Loucy (cell line): Measurements from ENCODE around the gene NUP58.

ENCODE experiments used
- H2AFZ ChIP-seq: fragments of 200-600 bp; sonication (generic); 2 replicates; pipeline ENCODE4 v1.6.0; 2016; ENCODE audit warnings: antibody characterized with exemption, mild to moderate bottlenecking, low read length, moderate library complexity
- H3F3A ChIP-seq: fragments of 200-600 bp; 2 replicates; pipeline ENCODE4 v1.6.0; 2016; ENCODE audit warnings: antibody characterized with exemption, low read depth, mild to moderate bottlenecking
- H3K27me3 ChIP-seq: fragments of 200-600 bp; sonication (generic); 2 replicates; pipeline ENCODE4 v1.6.1; 2014; ENCODE audit warnings: low read length, mild to moderate bottlenecking; ENCODE audit not compliant: insufficient read depth, poor library complexity, severe bottlenecking
- H3K36me3 ChIP-seq: fragments of 200-600 bp; sonication (generic); 2 replicates; pipeline ENCODE4 v1.6.1; 2016; ENCODE audit warnings: low read length; ENCODE audit not compliant: insufficient read depth
- H3K4me1 ChIP-seq: fragments of 200-600 bp; sonication (generic); 2 replicates; pipeline ENCODE4 v1.5.1; 2014; ENCODE audit warnings: low read length, mild to moderate bottlenecking; ENCODE audit not compliant: insufficient read depth, poor library complexity, severe bottlenecking
- H3K4me2 ChIP-seq: fragments of 200-600 bp; sonication (generic); 2 replicates; pipeline ENCODE4 v1.6.0; 2014; ENCODE audit warnings: antibody characterized with exemption, low read length, low read depth, mild to moderate bottlenecking; ENCODE audit not compliant: poor library complexity, severe bottlenecking
- H3K4me3 ChIP-seq: fragments of 200-600 bp; sonication (generic); 2 replicates; pipeline ENCODE4 v1.5.1; 2014; ENCODE audit warnings: low read length, mild to moderate bottlenecking, mixed read lengths; ENCODE audit not compliant: poor library complexity, severe bottlenecking
- H3K79me2 ChIP-seq: fragments of 200-600 bp; sonication (generic); 2 replicates; pipeline ENCODE4 v1.6.1; 2014; ENCODE audit warnings: low read length; ENCODE audit not compliant: insufficient read depth
- H3K9ac ChIP-seq: fragments of 200-600 bp; sonication (generic); 2 replicates; pipeline ENCODE4 v1.6.0; 2014; ENCODE audit warnings: mild to moderate bottlenecking, low read depth, low read length, moderate library complexity; ENCODE audit not compliant: poor library complexity, severe bottlenecking
- H3K9me2 ChIP-seq: fragments of 200-600 bp; sonication (generic); replicated peaks from 2 replicates; pipeline ENCODE4 v1.6.1; 2016; ENCODE audit warnings: low read depth, low read length, mixed read lengths
- H3K9me3 ChIP-seq: fragments of 200-600 bp; sonication (generic); 2 replicates; pipeline ENCODE4 v1.6.1; 2014; ENCODE audit warnings: mild to moderate bottlenecking, antibody characterized with exemption, low read length, low read depth; ENCODE audit not compliant: insufficient read depth
- H4K20me1 ChIP-seq: fragments of 200-600 bp; sonication (generic); 2 replicates; pipeline ENCODE4 v1.6.0; 2014; ENCODE audit warnings: antibody characterized with exemption, low read length, mild to moderate bottlenecking; ENCODE audit not compliant: insufficient read depth, poor library complexity, severe bottlenecking
- CTCF ChIP-seq: fragments of 200-600 bp; sonication (generic); conservative IDR thresholded peaks from 2 replicates; pipeline ENCODE4 v1.5.1; 2014; ENCODE audit warnings: mild to moderate bottlenecking, antibody characterized with exemption, low read length
- EZH2phosphoT487 ChIP-seq: fragments of 200-600 bp; IDR thresholded peaks from 2 replicates; pipeline ENCODE4 v1.6.1; 2018; ENCODE audit warnings: antibody characterized with exemption, mild to moderate bottlenecking, moderate library complexity, borderline replicate concordance

The NUP58 gene

DNA sequence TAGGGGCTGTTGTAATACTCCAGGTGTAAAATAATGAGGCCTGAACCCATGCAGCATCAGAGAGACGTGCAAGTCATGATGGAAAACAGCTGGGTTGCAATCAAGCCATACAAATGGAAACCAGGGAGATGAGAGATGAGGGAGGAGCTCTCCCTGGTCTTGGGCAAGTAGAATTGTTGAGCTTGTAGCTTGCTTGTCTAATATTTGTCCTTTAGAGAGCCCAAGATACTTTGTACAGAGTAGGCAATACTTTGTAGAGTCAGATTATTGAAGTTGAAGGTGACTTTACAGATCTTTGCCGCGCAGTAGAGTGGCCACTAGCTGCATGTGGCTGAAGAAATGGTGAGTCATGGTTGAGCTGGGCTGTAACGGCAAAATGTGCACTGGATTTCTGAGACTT lies 78.7 kb downstream of the NUP58 start:
- Histone ChIP-seq H3K9me3 (no peaks in the 10 kb centered on the region), H3K4me2 (no peak overlapping the region), H3K9ac (no peak overlapping the region), H3K4me1 (no peaks in the 10 kb centered on the region), H3F3A (no peaks in the 10 kb centered on the region), H3K27me3 (peaks cover 4% of the 10 kb centered on the region), H3K79me2 (no peaks in the 10 kb centered on the region), H4K20me1 (no peaks in the 10 kb centered on the region), H3K36me3 (no peaks in the 10 kb centered on the region), H3K9me2 (no peaks in the 10 kb centered on the region), H2AFZ (no peak overlapping the region), H3K4me3 (no peak overlapping the region)
- TF ChIP-seq CTCF (no peak), EZH2phosphoT487 (no peak)

DNA sequence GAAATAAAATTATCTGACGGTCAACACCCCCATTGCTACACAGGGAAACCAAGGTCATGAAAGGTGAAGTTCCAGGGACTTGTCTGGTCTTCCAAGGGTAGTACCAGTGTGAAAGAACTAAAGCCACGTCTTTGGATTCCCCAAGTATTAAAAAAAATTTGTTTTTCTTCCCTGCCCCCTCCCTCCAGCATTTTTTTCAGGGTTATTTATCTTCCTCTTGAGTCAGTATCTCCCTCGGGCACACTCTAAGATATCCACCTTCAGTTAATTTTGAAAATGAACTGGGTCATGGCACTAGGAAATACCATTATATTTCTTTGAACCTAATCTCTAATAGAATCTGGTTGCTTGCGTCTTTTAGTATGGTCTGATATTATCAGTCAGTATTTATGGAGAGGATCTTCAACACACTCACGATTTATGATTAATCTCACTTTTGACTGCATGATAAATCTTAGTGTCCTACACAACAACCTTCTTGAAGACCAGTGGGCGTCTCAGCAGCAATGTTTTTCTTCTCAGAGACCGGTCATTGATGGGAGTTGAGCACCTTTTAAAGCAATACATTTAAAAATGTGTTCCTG lies 79.4 kb downstream of the NUP58 start:
- Histone ChIP-seq H3K9ac (no peak overlapping the region), H3K36me3 (no peaks in the 10 kb centered on the region), H4K20me1 (no peaks in the 10 kb centered on the region), H3K9me3 (no peaks in the 10 kb centered on the region), H3K4me1 (no peaks in the 10 kb centered on the region), H3K27me3 (peaks cover 4% of the 10 kb centered on the region), H3F3A (no peaks in the 10 kb centered on the region), H3K4me2 (no peak overlapping the region), H3K79me2 (no peaks in the 10 kb centered on the region), H2AFZ (no peak overlapping the region), H3K4me3 (no peak overlapping the region), H3K9me2 (no peaks in the 10 kb centered on the region)
- TF ChIP-seq CTCF (no peak), EZH2phosphoT487 (no peak)

GRCh38 chr13:25384758-25385410 lies 83.5 kb downstream of the NUP58 start:
- H3K36me3 ChIP-seq: no peaks in the 10 kb centered on the region
- H3K9me3 ChIP-seq: no peaks in the 10 kb centered on the region
- no peak overlapping the region for H2AFZ ChIP-seq
- no peak overlapping the region for H3K4me2 ChIP-seq
- H3K4me3 ChIP-seq: no peak overlapping the region
- H4K20me1 ChIP-seq: no peaks in the 10 kb centered on the region
- H3K9ac ChIP-seq: no peak overlapping the region
- H3K27me3 ChIP-seq: peaks cover 4% of the 10 kb centered on the region
- H3K79me2 ChIP-seq: no peaks in the 10 kb centered on the region
- no peaks in the 10 kb centered on the region for H3K4me1 ChIP-seq
- TF ChIP-seq EZH2phosphoT487 (no peak), CTCF (no peak)
- H3K9me2 ChIP-seq: no peaks in the 10 kb centered on the region
- H3F3A ChIP-seq: no peaks in the 10 kb centered on the region
